Measurements from ENCODE around the gene METTL1. TPM values are rescaled to one million over a fixed set of nuclear protein-coding genes. Genes with fewer than 3 reads are reported as not detected.

Gene METTL1
- total and polyA plus RNA-seq, 9 of the 15 experiments (the other 6 are each of a cell fraction or from before 2014, with no cell fraction given), result 12.6 to 65.9 (median 39.2) TPM

GRCh38 chr12:57751788-57752667 is 19.9 kb downstream of the METTL1 start, which contains the start of gene CDK4 (continued):
- TF ChIP-seq PPARD (CRISPR knock-in tag; IDR thresholded peaks at IDR 0.05) (no peak), ZNF175 (CRISPR knock-in tag; IDR thresholded peaks at IDR 0.05; ENCODE audit: low read depth) (peak; percentile 88), BRCA1 (IDR thresholded peaks at IDR 0.05) (no peak), BRCA1 (CRISPR knock-in tag; IDR thresholded peaks at IDR 0.05) (peak; percentile 45; the same call in 1 of the 2 replicates), BMI1 (IDR thresholded peaks at IDR 0.05; ENCODE audit: low read length) (peak; percentile 94), PTRF (tag; IDR thresholded peaks at IDR 0.05) (no peak), MLLT1 (IDR thresholded peaks at IDR 0.05) (peak; percentile 41 to 73; a peak in 3 of 4 replicates), ATF7 (IDR thresholded peaks at IDR 0.05) (peak; percentile 88), ZNF3 (CRISPR knock-in tag; IDR thresholded peaks at IDR 0.05) (no peak), POLR2G (IDR thresholded peaks at IDR 0.05; ENCODE audit: low read depth, low read length) (peak; percentile 99), STAT5B (CRISPR knock-in tag; IDR thresholded peaks at IDR 0.05) (no peak), MBD1 (CRISPR knock-in tag; IDR thresholded peaks at IDR 0.05) (no peak), SIN3B (IDR thresholded peaks at IDR 0.05; ENCODE audit: low read depth) (no peak; the same call in 1 of the 2 replicates), BRF1 (IDR thresholded peaks at IDR 0.05; ENCODE audit: borderline replicate concordance, extremely low read depth, insufficient read length) (no peak), SRSF3 (IDR thresholded peaks at IDR 0.05; ENCODE audit: insufficient read depth, low read length) (no peak), ZC3H11A (IDR thresholded peaks at IDR 0.05; ENCODE audit: low read depth, low read length) (no peak), ID3 (CRISPR knock-in tag; IDR thresholded peaks at IDR 0.05) (no peak), ID3 (tag; IDR thresholded peaks at IDR 0.05) (peak; percentile 77; the same call in 1 of the 2 replicates), PHF21A (IDR thresholded peaks at IDR 0.05; ENCODE audit: borderline replicate concordance, low read depth) (peak; percentile 87; the same call in 1 of the 2 replicates), ZNF311 (CRISPR knock-in tag; IDR thresholded peaks at IDR 0.05) (no peak), SLC30A9 (CRISPR knock-in tag; IDR thresholded peaks at IDR 0.05) (no peak), KAT2B (IDR thresholded peaks at IDR 0.05; ENCODE audit: low read depth, low read length) (no peak), ZC3H8 (IDR thresholded peaks at IDR 0.05) (0 out of 2 replicates have a peak, but pooled peaks have one; percentile 23), NFIC (IDR thresholded peaks at IDR 0.05) (peak; percentile 29; the same call in 1 of the 2 replicates), ATF2 (CRISPR knock-in tag; IDR thresholded peaks at IDR 0.05) (no peak)

Measured in K562 (cell line).